HG03469 (cell line): ENCODE data around the gene MPHOSPH10.
"Not testable (repeated sequence)": the region's sequence is repeated elsewhere in the genome, so short reads cannot be mapped to it uniquely, and the experiment has no call there.

ENCODE experiments used
- ATAC-seq: cut with Tn5 transposase; IDR thresholded peaks from one replicate; pipeline ENCODE4 v1.9.1; 2021; ENCODE audit warnings: mild to moderate bottlenecking, moderate library complexity, moderate number of reproducible peaks; ENCODE audit not compliant: unreplicated experiment

MPHOSPH10 gene

GRCh38 chr2:71130152-71130904 is at the start of gene MPHOSPH10, which contains the start of gene MCEE:
Gene MPHOSPH10, plus strand, starts transcription at chr2:71130634. Its CDS starts 32 bp downstream, at chr2:71130666.
Gene MCEE, minus strand, starts transcription at chr2:71130229. Its CDS starts 10 bp downstream, at chr2:71130219.
- ATAC-seq: peak; percentile 80

GRCh38 chr2:71082402-71083252 is 47.8 kb upstream of the MPHOSPH10 start:
- ATAC-seq: no peak

- not testable (repeated sequence) for ATAC-seq
These were observed 47.1 kb upstream of the MPHOSPH10 start for GRCh38 chr2:71083297-71083696.

GRCh38 chr2:71083752-71084312 is 46.6 kb upstream of the MPHOSPH10 start:
- not testable (repeated sequence) for ATAC-seq

GRCh38 chr2:71085325-71086003 is 45.0 kb upstream of the MPHOSPH10 start:
- ATAC-seq: not testable (repeated sequence)

GRCh38 chr2:71089475-71089874 is 41.0 kb upstream of the MPHOSPH10 start:
- not testable (repeated sequence) for ATAC-seq

- not testable (repeated sequence) for ATAC-seq
These were observed 38.6 kb upstream of the MPHOSPH10 start for GRCh38 chr2:71091808-71092207.

GRCh38 chr2:71092491-71093260 is 37.8 kb upstream of the MPHOSPH10 start:
- ATAC-seq: not testable (repeated sequence)

- ATAC-seq: no peak
These were observed 30.1 kb upstream of the MPHOSPH10 start for GRCh38 chr2:71100195-71100964.

- no peak for ATAC-seq
These were observed 28.8 kb upstream of the MPHOSPH10 start for GRCh38 chr2:71101656-71102055.

GRCh38 chr2:71102981-71103681 is 27.3 kb upstream of the MPHOSPH10 start:
- no peak for ATAC-seq

- ATAC-seq: no peak
These were observed 26.6 kb upstream of the MPHOSPH10 start for GRCh38 chr2:71103809-71104208.

GRCh38 chr2:71106463-71106862 is 24.0 kb upstream of the MPHOSPH10 start:
- not testable (repeated sequence) for ATAC-seq

GRCh38 chr2:71108091-71108490 is 22.3 kb upstream of the MPHOSPH10 start:
- no peak for ATAC-seq

- no peak for ATAC-seq
These were observed 16.6 kb upstream of the MPHOSPH10 start for GRCh38 chr2:71113843-71114242.

GRCh38 chr2:71117063-71117462 is 13.4 kb upstream of the MPHOSPH10 start:
- no peak for ATAC-seq

GRCh38 chr2:71120195-71120594 is 10.2 kb upstream of the MPHOSPH10 start:
- no peak for ATAC-seq

GRCh38 chr2:71121479-71121878 is 9.0 kb upstream of the MPHOSPH10 start:
- ATAC-seq: no peak
